Esophagus (tissue), 2 donors: ENCODE measurements around the gene PARG. TPM values are rescaled to one million over a fixed set of nuclear protein-coding genes. Genes with fewer than 3 reads are reported as not detected.
"Not testable (repeated sequence)": the region's sequence is repeated elsewhere in the genome, so short reads cannot be mapped to it uniquely, and the experiment has no call there.

Experiments
- H3K27ac ChIP-seq, 2 donors: one replicate each; pipeline ENCODE4 v1.5.1; 2013; ENCODE audit warnings: low read depth in 2 of 2, mild to moderate bottlenecking in 2 of 2, inconsistent platforms in 1 of 2, low read length in 1 of 2, moderate library complexity in 1 of 2
- H3K27me3 ChIP-seq, 2 donors: one replicate each; pipeline ENCODE4 v1.6.1; 2013; ENCODE audit warnings: low read length in 2 of 2, control low read depth in 1 of 2, mild to moderate bottlenecking in 1 of 2; ENCODE audit not compliant: insufficient read depth in 2 of 2, control insufficient read depth in 1 of 2
- H3K36me3 ChIP-seq, 2 donors: one replicate each; pipeline ENCODE4 v1.6.1; 2013; ENCODE audit warnings: low read length in 1 of 2; ENCODE audit not compliant: control insufficient read depth in 2 of 2, insufficient read depth in 2 of 2
- H3K4me1 ChIP-seq, 2 donors: one replicate each; pipeline ENCODE4 v1.6.1; 2013; ENCODE audit warnings: low read length in 1 of 2; ENCODE audit not compliant: control insufficient read depth in 2 of 2, insufficient read depth in 2 of 2
- H3K4me3 ChIP-seq, 2 donors: one replicate each; pipeline ENCODE4 v1.5.1; 2013; ENCODE audit warnings: low read length in 2 of 2, mild to moderate bottlenecking in 2 of 2, low read depth in 1 of 2, moderate library complexity in 1 of 2
- H3K9me3 ChIP-seq, 2 donors: one replicate each; pipeline ENCODE4 v1.6.1; 2013; ENCODE audit warnings: mild to moderate bottlenecking in 2 of 2, low read depth in 1 of 2, low read length in 1 of 2, moderate library complexity in 1 of 2; ENCODE audit not compliant: control insufficient read depth in 2 of 2, insufficient read depth in 1 of 2
- WGBS, 2 donors: extraction: QIAGEN DNeasy Blood & Tissue Kit; methylation state at CpG; one replicate each; pipeline ENCODE4 v1.1.7; 2013; 5-methylcytosine and 5-hydroxymethylcytosine counted together
- polyA plus RNA-seq, 2 donors: library from polyadenylated mRNA; stranded (reverse); fragments of 200-250 nt; gene quantifications; one replicate each; pipeline ENCODE4 v1.2.3, GENCODE V29; 2013
- donor health status: healthy with polysubstance abuse.
- donor health status: Bipolar disorder and iron deficiency.

Gene PARG
- polyA plus RNA-seq: 1 to 10 TPM; 3.1 to 7.6 TPM

DNA sequence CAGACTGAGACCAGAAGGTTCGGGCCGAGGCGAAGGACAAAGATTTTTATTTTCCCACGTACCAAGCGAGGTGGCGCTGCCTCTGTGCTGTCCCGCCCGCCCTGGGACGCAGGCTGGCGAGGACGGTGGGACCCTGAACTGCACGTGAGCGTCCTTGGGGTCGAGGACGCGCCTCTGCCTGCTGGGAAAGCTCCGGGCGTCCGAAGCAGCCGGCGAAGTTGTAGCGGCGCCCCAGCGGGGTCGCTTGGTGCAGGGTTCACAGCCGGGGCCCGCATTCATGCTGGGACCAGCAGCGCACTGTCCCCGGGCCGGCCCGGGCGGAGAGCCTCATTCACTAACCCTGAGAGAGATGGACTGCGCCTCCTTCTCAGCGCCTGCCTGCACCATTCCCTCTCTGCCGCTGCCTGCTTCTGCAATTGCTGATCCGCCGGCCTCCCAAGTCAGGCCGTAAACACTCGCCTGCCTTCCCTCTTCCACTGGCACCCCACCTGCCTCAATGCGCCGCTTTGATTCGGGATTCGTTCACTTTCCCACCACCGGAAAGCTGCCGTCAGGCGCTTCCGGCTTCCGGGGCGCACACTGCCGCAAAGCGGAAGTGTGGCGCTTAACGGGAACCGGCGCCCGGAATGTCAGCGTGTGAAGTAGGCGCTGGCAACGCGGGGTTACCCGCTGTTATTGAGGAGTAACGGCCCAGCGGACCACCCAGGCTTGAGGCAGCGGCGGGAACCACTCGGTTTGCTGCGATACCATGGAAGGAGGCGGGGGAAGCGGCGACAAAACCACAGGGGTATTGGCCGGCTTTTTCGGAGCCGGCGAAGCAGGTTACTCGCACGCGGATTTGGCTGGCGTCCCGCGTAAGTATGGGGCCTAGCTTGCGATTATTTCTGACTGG is at the start of gene PARG, which contains the start of gene TIMM23B:
TSS of gene PARG (minus strand) at position 581 of the 892 bp plus-strand sequence. CDS start at position 279, 302 bp downstream.
TSS of gene TIMM23B (plus strand) at position 607 of the 892 bp plus-strand sequence. CDS start at position 749, 142 bp downstream.
- Histone ChIP-seq H3K27ac (peak within 1 kb of the TSS; percentile 47 to 68), H3K4me3 (peak within 1 kb of the TSS; percentile 77 to 81)
- H3K36me3 ChIP-seq, H3K27me3 ChIP-seq, H3K9me3 ChIP-seq, H3K4me1 ChIP-seq: not testable (repeated sequence)
- 0% methylated on average over 76 to 81 of the region's 81 CpGs for WGBS, 2 donors

DNA sequence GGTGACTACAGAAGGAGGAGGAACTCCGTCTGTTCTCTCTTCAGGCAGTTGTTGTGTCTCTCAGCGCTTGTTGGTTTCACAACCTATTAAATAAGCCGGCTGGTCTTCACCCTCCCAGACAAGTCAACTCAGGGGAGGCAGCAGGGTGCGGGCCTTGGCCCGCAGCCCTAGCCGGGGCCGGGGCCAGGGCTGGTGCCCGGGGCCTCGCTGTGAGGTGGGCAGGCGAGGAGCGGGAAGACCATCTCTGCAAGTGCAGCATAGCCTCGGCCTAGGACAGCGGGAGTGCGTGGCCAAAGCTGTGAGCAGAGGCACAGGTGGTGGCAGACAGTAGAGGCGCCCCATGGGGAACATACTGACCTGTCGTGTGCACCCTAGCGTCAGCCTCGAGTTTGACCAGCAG is 46.5 kb upstream of the PARG start, which contains the start of gene AGAP6:
TSS of gene AGAP6 (plus strand) at position 31 of the 400 bp plus-strand sequence. CDS start at position 341, 310 bp downstream.
- not testable (repeated sequence) for H3K4me3 ChIP-seq, H3K27ac ChIP-seq, H3K4me1 ChIP-seq, H3K27me3 ChIP-seq, H3K9me3 ChIP-seq, H3K36me3 ChIP-seq
- 93 to 95% methylated on average over 14 to 17 of the region's 18 CpGs for WGBS, 2 donors

DNA sequence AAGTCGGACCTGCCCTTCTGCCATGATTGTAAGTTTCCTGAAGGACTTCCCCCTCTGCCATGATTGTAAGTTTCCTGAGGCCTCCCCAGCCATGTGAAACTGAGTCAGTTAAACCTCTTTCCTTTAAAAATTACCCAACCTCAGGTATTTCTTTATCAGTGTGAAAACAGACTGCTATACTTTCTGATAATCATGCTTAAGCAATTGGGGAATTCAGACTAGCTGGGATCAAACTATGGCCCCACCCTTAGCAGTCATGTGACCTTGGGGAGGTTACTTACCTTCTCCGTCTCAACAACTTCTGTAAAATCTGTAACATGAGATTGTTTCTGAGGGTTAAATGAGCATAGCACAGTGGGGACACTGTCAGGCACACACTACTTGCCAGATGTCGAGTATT is 45.4 kb upstream of the PARG start:
- WGBS, 2 donors: 83 to 86% methylated on average over 3 of the region's 3 CpGs
- H3K4me3 ChIP-seq, H3K27me3 ChIP-seq, H3K4me1 ChIP-seq, H3K27ac ChIP-seq, H3K9me3 ChIP-seq, H3K36me3 ChIP-seq: not testable (repeated sequence)

DNA sequence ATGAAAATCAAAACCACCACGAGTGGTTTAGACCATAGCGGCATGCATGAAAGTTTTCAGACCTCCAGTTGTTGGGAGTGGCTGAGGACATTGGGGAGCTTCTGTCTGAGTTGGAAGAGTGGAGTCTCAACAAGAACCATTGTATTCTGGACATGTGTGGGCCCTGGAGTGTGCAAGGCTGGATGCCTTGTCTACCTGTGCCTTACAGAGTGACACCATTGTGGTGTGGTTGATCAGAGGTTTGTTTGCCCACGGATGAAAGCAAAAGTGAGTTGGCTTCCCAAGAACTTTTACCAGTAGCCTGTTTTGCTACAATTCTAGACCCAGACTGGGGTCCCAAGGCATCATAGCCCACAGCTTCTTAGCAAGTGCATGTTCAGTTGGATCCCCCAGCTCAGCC is 35.9 kb upstream of the PARG start:
- not testable (repeated sequence) for H3K4me1 ChIP-seq, H3K27ac ChIP-seq, H3K36me3 ChIP-seq, H3K27me3 ChIP-seq, H3K4me3 ChIP-seq, H3K9me3 ChIP-seq
- 95 to 100% methylated on average over 3 of the region's 3 CpGs for WGBS, 2 donors

DNA sequence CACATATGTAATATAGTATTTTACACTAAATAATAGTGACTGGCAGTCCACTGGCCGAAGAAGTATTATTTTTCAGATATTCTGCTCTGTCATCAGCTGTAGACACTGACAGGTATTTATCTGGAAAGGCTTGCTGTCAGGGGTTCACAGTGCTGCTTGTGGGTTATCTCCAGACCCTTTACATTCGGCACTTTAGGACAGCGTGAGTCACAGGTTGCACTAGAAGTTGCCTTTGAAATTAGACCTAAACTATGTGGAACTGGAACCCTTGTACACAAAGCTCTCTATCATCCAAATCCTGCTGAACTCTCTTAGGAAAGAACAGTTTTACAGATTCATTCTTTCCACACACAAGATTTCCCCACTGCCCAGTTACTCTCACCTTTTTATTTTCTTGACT is 30.3 kb upstream of the PARG start:
- H3K36me3 ChIP-seq, H3K4me3 ChIP-seq, H3K9me3 ChIP-seq, H3K4me1 ChIP-seq, H3K27me3 ChIP-seq, H3K27ac ChIP-seq: not testable (repeated sequence)
- WGBS, 2 donors: 75 to 96% methylated on average over 3 of the region's 3 CpGs

DNA sequence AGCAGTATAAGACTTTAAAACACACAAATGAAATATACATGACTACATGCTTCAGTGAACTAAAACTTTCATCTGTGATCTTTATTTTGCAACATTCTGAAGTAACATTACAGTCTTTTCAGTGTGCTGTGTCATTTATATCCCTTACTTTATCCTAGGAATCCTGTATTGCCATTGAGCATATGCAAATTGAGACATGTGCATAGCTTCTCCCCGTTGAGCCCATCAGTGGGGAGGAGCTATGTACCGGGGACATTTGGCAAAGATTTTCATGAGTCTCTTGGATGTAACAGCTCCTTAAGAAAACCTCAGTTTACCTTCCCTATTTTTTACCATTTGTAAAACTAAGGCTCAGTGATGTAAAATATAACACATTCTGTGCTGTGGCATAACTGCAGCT is 29.6 kb upstream of the PARG start:
- 67 to 90% methylated on average over 1 to 2 of the region's 2 CpGs for WGBS, 2 donors
- H3K36me3 ChIP-seq: not testable (repeated sequence)

DNA sequence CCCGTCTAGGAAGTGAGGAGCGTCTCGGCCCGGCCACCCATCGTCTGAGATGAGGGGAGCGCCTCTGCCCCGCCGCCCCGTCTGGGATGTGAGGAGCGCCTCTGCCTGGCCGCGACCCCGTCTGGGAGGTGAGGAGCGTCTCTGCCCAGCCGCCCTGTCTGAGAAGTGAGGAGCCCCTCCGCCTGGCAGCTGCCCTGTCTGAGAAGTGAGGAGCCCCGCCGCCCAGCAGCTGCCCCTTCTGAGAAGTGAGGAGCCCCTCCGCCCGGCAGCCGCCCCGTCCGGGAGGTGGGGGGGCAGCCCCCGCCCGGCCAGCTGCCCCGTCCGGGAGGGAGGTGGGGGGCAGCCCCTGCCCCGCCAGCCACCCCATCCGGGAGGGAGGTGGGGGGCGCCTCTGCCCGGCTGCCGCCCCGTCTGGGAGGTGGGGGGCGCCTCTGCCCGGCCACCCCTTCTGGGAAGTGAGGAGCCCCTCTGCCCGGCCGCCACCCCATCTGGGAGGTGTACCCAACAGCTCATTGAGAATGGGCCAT is 28.6 kb upstream of the PARG start:
- H3K4me3 ChIP-seq, H3K36me3 ChIP-seq, H3K27ac ChIP-seq, H3K27me3 ChIP-seq, H3K4me1 ChIP-seq, H3K9me3 ChIP-seq: not testable (repeated sequence)
- WGBS, 2 donors: 93 to 95% methylated on average over 18 to 37 of the region's 37 CpGs

More for the DNA sequence above, 29.6 kb upstream of the PARG start:
- not testable (repeated sequence) for H3K27ac ChIP-seq, H3K4me1 ChIP-seq, H3K9me3 ChIP-seq, H3K4me3 ChIP-seq, H3K27me3 ChIP-seq

DNA sequence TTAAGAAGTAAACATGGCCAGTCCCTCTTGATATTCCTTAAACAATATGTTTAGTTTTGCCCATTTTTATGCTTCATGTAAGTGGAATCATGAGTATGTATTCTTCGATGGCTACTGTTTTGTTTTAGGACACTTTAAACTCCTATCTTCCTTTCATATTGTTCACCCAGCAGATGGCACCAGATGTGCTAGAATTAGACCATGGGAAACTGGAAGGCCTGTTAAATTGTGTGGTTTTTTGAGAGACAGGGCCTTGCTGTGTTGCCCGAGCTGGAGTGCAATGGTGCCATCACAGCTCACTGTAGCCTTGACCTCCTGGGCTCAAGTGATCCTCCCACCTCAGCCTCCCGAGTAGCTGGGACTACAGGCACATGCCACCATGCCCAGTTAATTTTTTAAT is 11.3 kb upstream of the PARG start:
- H3K9me3 ChIP-seq, H3K4me1 ChIP-seq, H3K36me3 ChIP-seq, H3K27ac ChIP-seq, H3K4me3 ChIP-seq, H3K27me3 ChIP-seq: not testable (repeated sequence)
- 72 to 80% methylated on average over 2 to 3 of the region's 3 CpGs for WGBS, 2 donors

DNA sequence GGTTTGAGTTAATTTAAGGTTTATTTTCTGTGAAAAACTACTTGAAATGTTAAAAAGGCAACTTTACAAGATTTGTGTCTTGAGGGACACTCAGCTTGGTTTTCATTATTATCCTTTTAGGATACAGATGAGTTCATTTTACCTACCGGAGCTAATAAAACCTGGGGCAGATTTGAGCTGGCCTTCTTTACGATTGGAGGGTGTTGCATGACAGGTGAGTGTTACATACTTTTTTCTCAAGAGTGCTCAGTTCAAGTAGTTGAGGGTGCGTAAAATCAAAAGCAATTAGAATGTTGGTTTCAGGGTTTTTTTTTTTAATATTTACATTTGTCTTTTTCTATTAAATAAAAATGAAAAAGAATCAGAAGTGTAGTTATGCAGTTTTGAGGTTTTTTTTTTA is 10.2 kb upstream of the PARG start:
- H3K27me3 ChIP-seq, H3K36me3 ChIP-seq, H3K9me3 ChIP-seq, H3K4me3 ChIP-seq, H3K27ac ChIP-seq, H3K4me1 ChIP-seq: not testable (repeated sequence)
- WGBS, 2 donors: 89 to 91% methylated on average over 3 of the region's 3 CpGs

DNA sequence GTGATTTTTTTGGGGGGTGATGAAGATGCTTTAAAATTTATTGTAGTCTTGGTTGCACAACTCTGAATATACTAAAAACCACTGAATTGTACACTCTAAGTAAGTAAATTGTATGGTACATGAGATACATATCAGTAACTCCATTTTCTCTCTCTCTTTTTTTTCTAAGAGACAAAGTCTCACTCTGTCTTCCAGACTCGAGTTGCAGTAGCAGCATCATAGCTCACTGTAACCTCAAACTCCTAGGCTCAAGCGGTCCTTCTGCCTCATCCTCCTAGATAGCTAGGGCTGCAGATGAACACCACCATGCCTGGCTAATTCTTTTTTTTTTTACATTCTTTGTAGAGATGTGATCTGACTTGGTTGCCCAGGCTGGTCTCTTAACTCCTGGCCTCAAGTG is 6.9 kb upstream of the PARG start:
- not testable (repeated sequence) for H3K36me3 ChIP-seq, H3K4me1 ChIP-seq, H3K27ac ChIP-seq, H3K4me3 ChIP-seq, H3K9me3 ChIP-seq, H3K27me3 ChIP-seq
- WGBS, 2 donors: 97 to 99% methylated on average over 2 of the region's 2 CpGs
